SK-N-SH (cell line): Measurements from ENCODE around the gene TAGLN2.

Source experiments
- CTCF ChIP-seq: fragments of 200-600 bp; sonication (generic); IDR thresholded peaks from 2 replicates; pipeline ENCODE4 v1.6.1; 2017; ENCODE audit warnings: antibody characterized with exemption, mild to moderate bottlenecking, moderate library complexity
- MAX ChIP-seq: IDR thresholded peaks from 2 replicates; pipeline ENCODE4 v1.4.0; 2012; ENCODE audit warnings: low read depth

- TF ChIP-seq MAX (no peak), CTCF (no peak)
These were observed 3.3 kb upstream of the TAGLN2 start for GRCh38 chr1:159928491-159929050.
